ENCODE data around the gene PKHD1.

DNA sequence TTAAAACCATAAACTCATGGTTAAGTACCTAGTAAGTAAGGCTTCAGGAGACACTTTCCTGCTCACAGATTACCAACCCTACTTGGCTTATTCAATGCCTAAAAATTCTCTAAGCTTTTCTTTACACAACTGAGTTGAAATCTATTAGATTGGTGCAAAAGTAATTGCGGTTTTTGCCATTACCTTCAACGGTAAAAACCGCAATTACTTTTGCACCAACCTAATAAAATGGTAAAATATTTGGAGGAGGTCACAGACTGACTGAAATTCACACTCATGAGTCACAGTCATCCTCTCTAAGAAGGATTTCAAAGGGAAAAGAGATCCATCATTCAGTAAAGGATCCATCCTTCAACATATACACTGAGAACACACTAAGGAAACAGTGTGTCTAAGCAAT lies 25.9 kb downstream of the PKHD1 start:
- TF ChIP-seq CTCF (IDR thresholded peaks at IDR 0.05) (no peak), POLR2A (IDR thresholded peaks at IDR 0.05) (no peak)

Measured in suprapubic skin (tissue), 3 donors.